Tongue (tissue), 2 donors: ENCODE data around the gene TUBGCP6. TPM values are rescaled to one million over a fixed set of nuclear protein-coding genes. Genes with fewer than 3 reads are reported as not detected.

Experiments used
- DNase-seq: peaks from one replicate; pipeline ENCODE4 v3.0.0-alpha.2; 2015
- total RNA-seq: library from RNA; depleted of rRNA; stranded (reverse); fragments of >200 nt; gene quantifications from one replicate; pipeline ENCODE4 v1.2.3, GENCODE V29; 2014

TUBGCP6 gene
- total RNA-seq, 1 donor from 2014 or later, result 39.7 TPM

- no peak for DNase-seq
Observed at GRCh38 chr22:50197000-50197800, 47.6 kb downstream of the TUBGCP6 start.

- no peak for DNase-seq
Observed at GRCh38 chr22:50196256-50196655, 48.6 kb downstream of the TUBGCP6 start.

- DNase-seq, result no peak
Observed at GRCh38 chr22:50194037-50194805, 50.6 kb downstream of the TUBGCP6 start.

GRCh38 chr22:50193621-50194020 is 51.2 kb downstream of the TUBGCP6 start:
- DNase-seq, result no peak

GRCh38 chr22:50192436-50193204 is 52.2 kb downstream of the TUBGCP6 start:
- no peak for DNase-seq

- DNase-seq, result peak; percentile 38
Observed at GRCh38 chr22:50190941-50191741, 53.7 kb downstream of the TUBGCP6 start.

- DNase-seq, result peak; percentile 91
Observed at GRCh38 chr22:50190182-50190940, 54.5 kb downstream of the TUBGCP6 start.

GRCh38 chr22:50189849-50190181 is 55.0 kb downstream of the TUBGCP6 start:
- peak; percentile 82 for DNase-seq

GRCh38 chr22:50189184-50189848 is 55.5 kb downstream of the TUBGCP6 start:
- no peak for DNase-seq

GRCh38 chr22:50188356-50188755 is 56.5 kb downstream of the TUBGCP6 start:
- DNase-seq, result no peak

GRCh38 chr22:50186761-50187523 is 57.9 kb downstream of the TUBGCP6 start:
- DNase-seq, result no peak

- no peak for DNase-seq
Observed at GRCh38 chr22:50186181-50186714, 58.6 kb downstream of the TUBGCP6 start.

- peak; percentile 96 for DNase-seq
Observed at GRCh38 chr22:50185375-50186087, 59.3 kb downstream of the TUBGCP6 start, which contains the start of gene TRABD. TRABD (plus strand) TSS chr22:50185913; CDS start chr22:50193061, 7,148 bp downstream.

GRCh38 chr22:50184902-50185374 is 59.9 kb downstream of the TUBGCP6 start:
- no peak for DNase-seq

- peak; percentile 64 for DNase-seq
Observed at GRCh38 chr22:50184004-50184901, 60.6 kb downstream of the TUBGCP6 start.

- DNase-seq, result no peak
Observed at GRCh38 chr22:50183141-50183971, 61.5 kb downstream of the TUBGCP6 start.
